Psoas muscle (tissue), 8 donors: Measurements from ENCODE around the gene RPL18. TPM values are rescaled to one million over a fixed set of nuclear protein-coding genes. Genes with fewer than 3 reads are reported as not detected.
"Not testable (repeated sequence)": the region's sequence is repeated elsewhere in the genome, so short reads cannot be mapped to it uniquely, and the experiment has no call there.

Experiments used
- ATAC-seq, 4 donors: fragments of 200-7000 bp; cut with Tn5 transposase; one replicate each; pipeline ENCODE4 v1.9.1; 2020; ENCODE audit warnings: moderate library complexity in 3 of 4, mild to moderate bottlenecking in 2 of 4
- DNase-seq, 2 donors: peaks; one replicate each; pipeline ENCODE4 v3.0.0-alpha.2; 2020
- H3K27ac ChIP-seq: fragments of 200-600 bp; one replicate; pipeline ENCODE4 v1.8.0; 2022
- H3K27me3 ChIP-seq, 3 donors: fragments of 200-600 bp in 1 of 3; one replicate each; pipeline versions ENCODE4 v1.6.1 to v1.8.0; 2013 to 2022; ENCODE audit warnings: low read length in 2 of 3, mild to moderate bottlenecking in 2 of 3, moderate library complexity in 1 of 3; ENCODE audit not compliant: insufficient read depth in 3 of 3
- H3K36me3 ChIP-seq, 2 donors: fragments of 200-600 bp in 1 of 2; one replicate each; pipeline versions ENCODE4 v1.6.1 to v1.8.0; 2013 to 2022; ENCODE audit warnings: low read depth in 1 of 2, mild to moderate bottlenecking in 1 of 2, moderate library complexity in 1 of 2; ENCODE audit not compliant: insufficient read depth in 1 of 2
- H3K4me1 ChIP-seq: fragments of 200-600 bp; one replicate; pipeline ENCODE4 v1.8.0; 2022
- H3K4me3 ChIP-seq: fragments of 200-600 bp; one replicate; pipeline ENCODE4 v1.8.0; 2022; ENCODE audit warnings: mild to moderate bottlenecking
- H3K9me3 ChIP-seq: fragments of 200-600 bp; one replicate; pipeline ENCODE4 v1.8.0; 2022
- CTCF ChIP-seq: fragments of 200-600 bp; IDR thresholded peaks from one replicate; pipeline ENCODE4 v1.8.0; 2022; ENCODE audit warnings: antibody characterized with exemption
- WGBS, 3 donors: extraction: QIAGEN DNeasy Blood & Tissue Kit; methylation state at CpG; one replicate each; pipeline versions ENCODE4 v1.1.6 to v1.1.7; 2013; 5-methylcytosine and 5-hydroxymethylcytosine counted together
- intact Hi-C, 2 donors: fragments of 100-400 bp; cut with DNase I; formaldehyde crosslinking; loops; one replicate each; pipeline versions ENCODE4 v1.11.0 to v1.14.2; 2022
- polyA plus RNA-seq, 3 donors: library from polyadenylated mRNA; stranded (reverse); fragments of 200-250 nt; gene quantifications; one replicate each; pipeline ENCODE4 v1.2.3, GENCODE V29; 2013
- total RNA-seq, 4 donors: library from RNA; stranded (reverse); fragmentation: NEBNext Ultra II Directional in 2 of 4; extraction: Animal tissue kit (Norgen Biotek cat#: 25700) in 2 of 4; gene quantifications; one replicate each; pipeline versions ENCODE4 v1.2.1 to v1.2.4, GENCODE V29; 2021 to 2023
- donor health status: healthy with polysubstance abuse.
- donor health status: DM: no; HTN: no; CAD: no; lungs with moderate emphysema.
- donor health status: Bipolar disorder and iron deficiency.
- donor health status: healthy.
- donor health status: DM: yes; HTN: yes; CAD: no.
- donor health status: DM: no; HTN: no; CAD: no.
- donor health status: DM: no; HTN: no; CAD: no.
- donor health status: DM: yes; HTN: yes; CAD: no.

The RPL18 gene
- total and polyA plus RNA-seq, 7 donors: 506 to 1,745 (median 730) TPM

- H3K36me3 ChIP-seq: no peaks in the 10 kb centered on the region
- H3K4me3 ChIP-seq: no peak overlapping the region
- no peaks in the 10 kb centered on the region for H3K9me3 ChIP-seq
- ATAC-seq (no peak), DNase-seq (no peak)
- WGBS, 3 donors: 80 to 85% (median 84%) methylated on average over 5 of the region's 5 CpGs
- TF ChIP-seq CTCF: no peak
- no peaks in the 10 kb centered on the region for H3K27me3 ChIP-seq
- no peaks in the 10 kb centered on the region for H3K4me1 ChIP-seq
- H3K27ac ChIP-seq: no peak overlapping the region
- intact Hi-C loops: no loop called here
These were observed 40.8 kb upstream of the RPL18 start for GRCh38 chr19:48659768-48660167.

DNA sequence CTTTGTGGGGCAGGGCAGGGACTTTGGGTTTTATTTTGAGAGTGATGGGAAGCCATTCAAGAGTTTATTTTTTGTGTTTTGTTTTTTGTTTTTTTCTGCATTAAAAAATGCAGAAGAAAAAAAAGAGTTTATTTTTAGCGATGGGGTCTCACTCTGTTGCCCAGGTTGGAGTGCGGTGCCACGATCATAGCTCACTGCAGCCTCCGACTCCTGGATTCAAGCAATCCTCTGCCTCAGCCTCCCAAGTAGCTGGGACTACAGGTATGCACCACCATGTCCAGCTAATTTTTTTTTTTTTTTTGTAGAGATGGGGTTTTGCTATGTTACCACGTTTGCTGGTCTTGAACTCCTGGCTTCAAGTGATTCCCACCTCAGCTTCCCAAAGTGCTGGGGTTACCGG lies 39.5 kb upstream of the RPL18 start:
- H3K9me3 ChIP-seq: no peaks in the 10 kb centered on the region
- intact Hi-C loops: no loop called here
- no peaks in the 10 kb centered on the region for H3K27me3 ChIP-seq
- H3K4me3 ChIP-seq: no peak overlapping the region
- no peak overlapping the region for H3K27ac ChIP-seq
- DNase-seq (no peak), ATAC-seq (no peak)
- WGBS, 3 donors: 92 to 98% (median 93%) methylated on average over 6 of the region's 6 CpGs
- TF ChIP-seq CTCF: no peak
- H3K4me1 ChIP-seq: no peaks in the 10 kb centered on the region
- H3K36me3 ChIP-seq: no peaks in the 10 kb centered on the region

DNA sequence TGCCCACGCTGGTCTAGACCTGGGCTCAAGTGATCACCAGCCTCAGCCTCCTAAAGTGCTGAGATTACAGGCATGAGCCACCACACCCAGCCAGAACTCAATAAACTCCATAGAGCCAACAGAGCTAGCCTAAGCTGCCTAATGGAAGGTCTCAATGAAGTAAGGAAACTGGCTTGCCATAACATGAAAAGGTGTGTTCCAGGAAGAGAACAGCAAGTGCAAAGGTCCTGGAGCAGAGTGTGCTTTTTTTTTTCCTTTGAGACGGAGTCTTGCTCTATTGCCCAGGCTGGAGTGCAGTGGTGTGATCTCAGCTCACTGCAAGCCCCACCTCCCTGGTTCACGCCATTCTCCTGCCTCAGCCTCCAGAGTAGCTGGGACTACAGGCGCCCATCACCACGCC lies 38.9 kb upstream of the RPL18 start:
- H3K4me3 ChIP-seq, H3K36me3 ChIP-seq, intact Hi-C loops, H3K27me3 ChIP-seq, ATAC-seq, DNase-seq, H3K4me1 ChIP-seq, H3K9me3 ChIP-seq, H3K27ac ChIP-seq: not testable (repeated sequence)
- 92 to 98% (median 97%) methylated on average over 5 of the region's 5 CpGs for WGBS, 3 donors

DNA sequence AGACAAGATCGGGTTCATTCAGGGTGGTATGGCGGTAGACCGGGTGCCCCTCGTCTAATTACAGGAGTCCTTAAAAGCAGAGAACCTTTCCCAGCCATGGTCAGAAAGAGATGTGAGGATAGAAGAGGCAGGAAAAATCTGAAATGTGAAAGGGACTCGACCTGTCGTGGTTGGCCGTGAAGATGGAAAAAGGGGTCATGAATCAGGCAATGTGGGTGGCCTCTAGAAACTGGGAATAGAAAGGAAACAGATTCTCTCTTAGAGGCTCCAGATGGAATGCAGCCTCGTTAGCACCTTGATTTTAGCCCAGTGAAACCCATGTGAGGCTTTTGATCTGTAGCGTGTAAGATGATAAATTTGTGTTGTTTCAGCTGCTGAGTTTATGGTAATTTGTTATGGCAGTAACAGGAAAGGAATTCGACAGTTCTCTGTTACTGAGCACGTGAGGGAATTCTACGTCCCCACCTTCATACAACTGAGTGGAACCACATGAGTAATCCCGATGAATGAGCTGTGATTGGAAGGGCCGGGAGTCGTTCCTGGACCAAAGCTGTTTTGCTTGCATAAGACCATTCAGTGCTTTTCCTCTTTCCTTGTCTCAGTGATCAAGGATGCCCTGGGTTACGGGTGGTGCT lies 38.0 kb upstream of the RPL18 start:
- DNase-seq (no peak), ATAC-seq (no peak)
- no peak for TF ChIP-seq CTCF
- Histone ChIP-seq H3K27me3 (no peaks in the 10 kb centered on the region), H3K4me1 (no peaks in the 10 kb centered on the region), H3K27ac (no peak overlapping the region), H3K4me3 (no peak overlapping the region), H3K36me3 (no peaks in the 10 kb centered on the region), H3K9me3 (no peaks in the 10 kb centered on the region)
- intact Hi-C loops: no loop called here
- WGBS, 3 donors: 48 to 55% (median 50%) methylated on average over 16 of the region's 16 CpGs

DNA sequence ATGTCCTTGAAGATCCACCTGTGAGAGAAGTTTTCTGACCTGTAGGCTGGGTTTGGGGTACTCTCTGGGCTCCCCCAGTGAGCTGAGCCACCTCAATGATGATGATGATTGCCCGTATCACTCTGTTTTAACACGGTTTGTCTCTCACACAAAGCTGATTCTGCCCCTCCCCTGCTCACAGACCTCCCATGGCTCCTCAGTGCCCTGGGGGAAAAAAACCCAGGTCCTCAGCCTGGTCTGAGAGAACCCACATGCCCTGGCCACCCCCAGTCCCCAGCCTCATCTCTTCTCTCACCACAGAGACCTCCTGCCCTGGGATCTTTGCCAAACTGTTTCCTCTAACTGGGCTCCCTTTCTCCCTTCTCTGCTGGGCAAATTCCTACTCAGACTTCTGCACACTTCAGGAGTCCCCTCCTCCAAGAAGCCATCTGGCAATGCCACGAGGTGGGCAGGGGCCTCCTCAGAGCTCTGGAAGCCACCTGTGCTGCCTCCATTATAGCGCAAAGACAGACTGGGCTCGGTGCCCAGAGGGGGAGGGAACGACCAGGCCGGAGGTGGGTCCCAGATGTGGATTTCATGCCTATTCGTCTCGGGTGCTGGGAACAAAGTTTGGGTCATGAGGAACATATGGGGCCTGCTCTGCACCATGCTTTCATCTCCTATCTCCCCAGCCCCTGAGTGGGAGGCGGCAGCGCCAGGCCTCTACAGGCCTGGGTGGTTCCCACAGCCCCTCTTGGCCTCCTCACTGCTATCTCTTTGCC lies 35.5 kb upstream of the RPL18 start:
- DNase-seq (no peak), ATAC-seq (no peak)
- no peaks in the 10 kb centered on the region for H3K4me1 ChIP-seq
- no peaks in the 10 kb centered on the region for H3K9me3 ChIP-seq
- WGBS, 3 donors: 31 to 37% (median 32%) methylated on average over 11 of the region's 11 CpGs
- H3K4me3 ChIP-seq: no peak overlapping the region
- intact Hi-C loops: loop anchor here in 1 of 2 donors (5.0 kb wide), 1 partner anchor 53 kb away; no protein-coding TSS in a partner anchor
- TF ChIP-seq CTCF: no peak
- no peaks in the 10 kb centered on the region for H3K36me3 ChIP-seq
- no peak overlapping the region for H3K27ac ChIP-seq
- no peaks in the 10 kb centered on the region for H3K27me3 ChIP-seq
